Eye (tissue), 1 donor: Measurements from ENCODE around the gene STK17B.
A peak's percentile ranks its signal among the peaks of the same experiment; 100 is the strongest.

Experiments used
- DNase-seq: peaks from one replicate; pipeline ENCODE4 v3.0.0-alpha.2; 2015

Gene STK17B

GRCh38 chr2:196153480-196153879 lies 17.9 kb downstream of the STK17B start:
- DNase-seq, result no peak

DNA sequence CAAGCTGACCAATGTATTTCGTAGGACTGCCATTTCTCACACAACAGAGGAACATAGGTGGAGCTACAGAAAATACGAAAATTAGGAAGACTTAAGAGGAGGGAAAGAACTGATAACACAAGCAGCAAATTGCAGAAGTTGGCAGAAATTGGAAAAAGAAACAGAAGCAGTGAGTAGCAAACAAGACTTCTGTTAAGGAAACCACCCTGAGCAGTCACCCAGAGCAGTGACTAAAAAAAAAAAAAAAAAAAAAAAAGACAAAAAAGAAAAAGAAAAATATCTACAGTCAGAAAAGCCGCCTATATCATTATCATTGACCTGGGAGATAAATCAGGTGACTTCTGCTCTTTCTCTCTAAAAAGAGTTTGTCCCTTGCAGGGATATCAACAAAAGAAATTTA lies 21.4 kb downstream of the STK17B start:
- DNase-seq, result no peak

DNA sequence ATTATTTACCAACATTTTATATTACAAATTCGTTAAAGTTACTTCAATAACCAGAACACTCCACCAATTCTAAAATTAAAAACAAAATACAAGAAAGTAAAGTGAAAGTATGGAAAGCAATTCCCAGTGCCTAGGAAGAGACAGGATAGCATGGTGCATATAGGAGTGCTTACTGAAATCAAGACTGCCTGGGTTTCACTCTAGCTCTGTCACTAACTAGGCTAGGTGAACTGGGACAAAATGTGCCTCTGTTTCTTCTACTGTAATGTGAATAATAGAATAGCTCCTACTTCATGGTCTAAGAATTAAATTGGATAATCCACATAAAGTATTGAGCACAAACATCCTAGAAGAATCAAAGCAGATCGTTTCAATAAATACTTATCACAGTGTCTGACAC lies 22.6 kb downstream of the STK17B start:
- no peak for DNase-seq

DNA sequence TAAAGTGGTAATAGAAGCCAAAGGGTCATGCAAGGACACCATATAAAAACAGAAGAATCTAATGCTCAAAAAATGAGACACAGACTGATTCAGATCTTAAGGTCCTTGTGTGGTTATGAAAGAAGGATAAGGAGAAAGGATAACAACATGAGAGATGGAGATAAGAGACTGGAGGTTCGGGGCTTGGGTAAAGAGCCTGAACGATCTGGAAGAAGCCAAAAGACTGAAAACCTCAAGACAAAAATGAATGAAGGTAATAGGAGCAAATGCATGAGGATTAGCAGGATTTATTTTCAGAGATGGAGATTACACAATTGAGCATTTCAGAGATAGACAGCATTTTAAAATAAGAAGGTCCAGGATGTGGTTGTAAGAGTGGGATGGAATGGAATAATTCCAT lies 26.1 kb downstream of the STK17B start:
- no peak for DNase-seq

- DNase-seq, result no peak
Observed at GRCh38 chr2:196144513-196145126, 26.8 kb downstream of the STK17B start.

- no peak for DNase-seq
Observed at GRCh38 chr2:196143730-196144131, 27.6 kb downstream of the STK17B start.

- DNase-seq, result no peak
Observed at GRCh38 chr2:196142825-196143224, 28.6 kb downstream of the STK17B start.

DNA sequence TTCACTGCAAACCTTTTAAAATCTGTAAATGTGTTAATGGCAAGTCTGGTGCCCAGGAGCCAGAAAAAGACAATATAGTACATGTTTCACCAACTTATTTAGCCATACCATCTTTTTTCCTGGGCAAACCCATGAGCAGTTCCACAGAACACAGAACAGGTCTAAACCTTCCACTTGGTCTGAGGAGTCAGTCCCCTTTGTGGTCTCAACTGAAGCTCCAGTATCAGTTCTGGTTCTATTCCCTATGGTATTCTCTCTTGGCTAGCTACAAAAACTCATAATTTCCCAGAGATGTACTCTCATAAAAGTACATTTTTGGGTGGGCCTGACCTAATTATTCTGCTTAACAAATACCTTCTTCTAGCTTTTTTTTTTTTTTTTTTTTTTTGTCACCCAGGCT lies 31.2 kb downstream of the STK17B start:
- no peak for DNase-seq

DNA sequence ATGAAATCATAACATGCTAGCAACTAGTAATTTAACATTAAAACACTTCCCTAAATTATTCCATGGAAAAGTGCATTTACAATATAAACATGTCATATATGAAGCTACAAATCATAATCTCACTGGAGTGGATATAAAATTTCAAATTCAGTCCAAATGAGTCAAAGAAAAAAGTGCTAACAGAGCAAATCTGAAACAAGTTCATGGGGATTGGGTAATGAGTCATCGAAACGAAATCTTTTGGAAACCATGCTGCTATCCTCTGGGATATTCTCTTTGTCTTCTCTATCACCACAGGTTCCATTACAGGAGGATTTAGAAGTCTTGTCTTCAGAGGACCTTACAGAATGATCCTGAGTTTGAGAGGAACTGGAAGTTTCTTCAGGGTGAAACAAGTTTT lies 34.1 kb downstream of the STK17B start:
- no peak for DNase-seq

DNA sequence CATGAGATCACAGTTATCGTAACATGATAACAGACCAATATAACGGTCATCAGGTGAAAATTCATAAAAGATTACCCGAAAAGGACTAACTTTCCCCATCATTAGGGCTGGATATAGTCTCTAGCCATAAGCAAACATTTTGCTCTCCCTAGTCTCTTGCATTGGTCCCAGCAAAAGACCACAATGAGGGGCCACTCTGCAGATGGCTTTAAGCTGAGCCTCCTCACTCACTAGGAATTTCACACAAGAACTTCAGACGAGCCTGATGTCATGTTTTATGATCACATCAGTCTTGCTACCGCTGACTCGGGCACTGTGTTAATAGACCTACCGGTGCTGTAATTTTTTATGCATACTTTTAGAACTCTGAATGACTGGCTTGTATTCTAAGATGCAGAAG lies 35.2 kb downstream of the STK17B start:
- DNase-seq, result no peak

- no peak for DNase-seq
Observed at GRCh38 chr2:196131949-196132925, 39.1 kb downstream of the STK17B start.

GRCh38 chr2:196131384-196131937 lies 39.9 kb downstream of the STK17B start:
- DNase-seq, result no peak

DNA sequence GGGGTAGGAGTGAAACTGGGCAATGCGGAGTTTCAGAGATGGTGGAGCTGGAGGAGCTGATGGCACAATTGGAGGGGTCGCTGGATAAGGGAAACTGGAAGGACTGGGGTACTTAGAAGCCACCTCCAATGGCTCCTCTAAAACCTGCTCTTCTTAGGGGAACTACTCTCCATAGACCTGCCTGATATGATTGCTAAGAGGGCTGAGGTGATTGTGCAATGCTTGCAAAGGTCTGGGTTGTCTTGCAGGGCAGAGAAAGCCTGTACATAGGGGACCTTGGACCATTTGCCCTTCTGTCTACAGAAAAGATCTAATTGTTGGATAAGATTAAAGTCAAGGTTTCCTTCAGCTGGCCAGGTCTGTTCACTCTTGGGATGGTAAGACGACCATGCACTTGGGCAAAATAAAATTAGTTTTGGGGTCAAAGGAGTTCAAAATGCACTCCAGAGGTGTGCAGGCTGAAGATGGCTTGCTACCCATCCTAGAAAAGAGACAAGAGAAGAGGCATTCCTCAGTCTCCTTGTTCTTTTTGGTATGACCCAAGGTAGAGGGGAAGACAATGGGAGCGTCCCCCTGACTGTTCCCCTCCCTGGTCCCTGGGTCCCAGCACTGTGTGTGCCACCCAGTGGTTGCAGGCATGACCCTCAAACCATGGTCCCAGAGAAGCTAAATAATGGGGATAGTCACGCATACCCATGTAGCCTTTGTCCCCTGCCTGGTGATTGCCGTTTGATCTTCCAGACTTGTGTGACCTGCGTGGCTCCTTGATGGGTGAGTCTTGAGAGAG lies 41.1 kb downstream of the STK17B start:
- DNase-seq, result peak; percentile 25

DNA sequence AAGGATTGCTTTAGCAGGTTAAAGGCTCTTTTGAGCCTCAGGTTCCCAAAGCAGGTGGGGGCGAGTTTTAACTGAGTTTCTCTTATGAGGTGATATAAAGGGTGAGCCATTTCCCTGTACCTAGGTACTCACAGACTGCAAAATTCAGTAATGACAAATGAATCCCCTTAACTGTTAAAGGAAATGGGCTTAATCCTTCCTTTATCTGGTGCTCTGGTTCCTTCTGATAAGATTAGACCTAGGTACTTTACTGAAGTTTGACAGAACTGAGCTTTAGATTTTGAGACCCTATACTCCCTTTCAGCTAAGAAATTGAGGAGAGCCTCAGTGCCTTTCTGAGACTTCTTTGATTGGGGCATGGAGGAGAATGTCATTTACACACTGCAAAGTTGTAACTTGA lies 42.6 kb downstream of the STK17B start:
- no peak for DNase-seq

DNA sequence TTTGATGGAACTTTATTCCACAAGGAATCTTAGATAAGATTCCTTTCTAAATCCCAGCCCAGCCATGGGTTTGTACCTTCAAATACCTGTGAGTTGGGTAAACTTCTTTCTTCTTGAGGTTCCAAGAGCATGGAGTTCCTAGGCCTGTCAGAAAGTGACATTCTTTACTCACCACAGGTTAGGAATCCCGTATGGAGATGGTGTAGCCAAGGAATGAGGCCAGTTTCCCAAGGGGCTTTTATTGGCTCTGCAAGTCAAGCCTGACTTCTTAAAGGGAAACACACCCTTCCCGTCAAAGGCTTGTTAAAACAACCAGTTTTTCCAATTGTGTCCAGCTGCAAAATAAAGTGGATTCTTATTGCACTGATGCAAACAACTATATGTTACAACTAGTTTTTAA lies 45.8 kb downstream of the STK17B start:
- no peak for DNase-seq

DNA sequence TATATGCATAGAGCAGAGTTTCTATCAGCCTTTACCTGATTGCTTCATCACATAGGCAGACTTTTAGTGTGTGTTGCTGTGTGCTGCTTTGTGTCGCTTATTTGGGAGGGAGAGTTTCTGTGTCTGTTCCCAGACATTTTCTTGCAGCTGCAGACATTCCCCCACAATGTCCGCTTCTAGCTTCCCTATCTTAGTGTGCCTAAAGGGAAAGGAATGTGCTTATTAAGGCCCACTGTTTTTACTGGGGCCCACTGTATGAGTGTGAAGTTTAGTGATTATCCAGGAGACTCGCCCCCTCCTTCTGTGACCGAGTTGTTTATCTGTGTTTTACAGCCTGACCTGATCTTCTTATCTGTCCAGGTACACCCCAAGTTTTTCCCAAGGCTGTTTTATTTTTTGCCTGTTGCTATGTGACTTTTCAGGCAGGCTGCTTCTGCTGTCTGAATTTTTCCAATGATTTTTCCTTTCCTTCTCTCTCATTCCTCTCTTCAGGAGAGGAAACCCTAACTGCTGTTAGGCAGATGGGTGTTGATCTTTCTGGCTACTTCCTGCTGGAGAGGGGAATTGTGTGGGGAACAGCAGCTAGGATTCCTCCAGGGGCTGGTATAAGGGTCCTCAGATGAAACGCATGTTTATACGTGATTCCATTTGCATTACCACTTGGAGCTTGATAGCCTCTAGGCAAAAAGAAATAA lies 47.6 kb downstream of the STK17B start:
- no peak for DNase-seq

DNA sequence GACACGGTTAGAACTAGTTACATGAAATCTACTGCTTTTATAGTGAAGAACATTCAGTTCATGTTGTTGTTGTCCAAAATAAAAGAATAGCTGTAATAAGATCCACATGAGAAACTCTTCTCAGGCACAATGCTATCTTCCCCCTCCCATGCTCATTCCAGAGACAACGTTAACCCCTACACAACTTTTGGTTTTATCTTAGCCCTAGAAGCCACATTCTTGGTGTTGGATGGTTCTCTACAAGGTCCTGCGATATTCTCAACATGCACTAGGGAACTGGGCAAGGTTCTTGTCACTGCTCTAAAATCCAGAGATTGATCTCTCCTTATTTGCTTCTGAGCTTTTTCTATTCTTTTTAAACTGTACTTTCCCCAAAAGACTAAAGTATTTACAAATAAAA lies 51.5 kb downstream of the STK17B start:
- DNase-seq, result no peak

DNA sequence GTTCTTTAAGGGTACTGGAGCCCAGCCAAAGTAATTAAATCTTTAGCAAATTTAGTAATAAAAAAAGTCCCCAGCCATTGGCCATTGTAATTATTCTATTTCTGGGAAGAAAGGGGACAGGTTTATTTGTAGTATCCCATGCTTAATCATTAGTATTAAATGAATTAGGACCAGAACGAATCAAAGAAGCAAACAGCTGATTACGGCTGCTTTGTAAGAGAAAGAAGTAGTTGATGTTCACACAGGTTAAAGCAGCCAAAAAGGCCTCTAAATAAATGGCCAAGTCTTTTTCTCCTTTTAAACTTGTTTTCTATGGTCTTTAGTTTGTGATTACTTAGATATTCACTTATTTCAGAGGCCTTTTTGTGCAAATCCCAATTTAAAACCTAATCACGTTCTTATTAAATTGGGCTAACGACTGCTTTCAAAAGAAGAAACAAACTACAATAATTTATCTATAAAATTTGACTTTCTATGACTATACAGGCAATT lies 54.1 kb downstream of the STK17B start:
- DNase-seq, result no peak

DNA sequence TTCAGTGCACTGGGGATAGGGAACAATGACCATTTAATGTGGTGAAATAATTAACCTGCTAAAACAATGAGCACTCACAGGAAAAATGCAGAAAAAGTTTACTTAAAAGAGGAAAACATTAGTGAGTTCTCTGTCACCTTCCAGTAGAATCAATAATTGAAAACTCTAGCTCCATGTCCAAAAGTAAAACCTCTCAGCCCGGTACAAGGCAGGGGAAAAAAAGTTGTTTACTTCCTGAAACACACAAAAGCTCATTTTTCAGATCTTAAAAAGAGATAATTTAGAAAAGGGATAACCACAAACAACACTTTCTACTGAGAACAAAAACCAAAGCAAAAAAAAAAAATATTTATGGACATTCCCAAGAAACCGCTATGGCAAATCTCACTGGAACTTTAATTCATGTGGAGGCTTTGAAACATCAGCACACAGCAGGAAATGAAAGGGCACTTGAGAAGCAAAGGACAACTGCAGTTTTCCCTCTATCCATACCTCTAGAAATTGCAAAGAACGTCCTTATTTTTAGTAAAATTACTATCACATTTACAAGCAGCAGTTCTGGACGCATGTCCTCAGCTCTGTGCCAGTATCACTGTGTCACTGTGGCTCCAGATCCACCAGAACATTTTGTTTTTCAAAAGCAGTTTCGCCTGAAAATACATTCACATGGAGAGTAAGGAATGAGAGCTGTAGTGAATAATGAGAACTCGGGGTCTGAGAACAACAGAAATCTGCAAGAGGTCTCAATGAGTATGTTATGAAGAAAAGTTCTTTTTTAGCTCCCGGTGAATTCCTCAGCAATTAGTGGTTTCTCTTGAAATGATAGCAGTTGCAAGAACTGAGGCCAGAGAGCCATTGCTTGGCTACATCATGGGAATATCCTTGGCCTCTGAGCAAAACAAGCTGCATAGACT lies 58.1 kb downstream of the STK17B start:
- DNase-seq, result peak; percentile 42

DNA sequence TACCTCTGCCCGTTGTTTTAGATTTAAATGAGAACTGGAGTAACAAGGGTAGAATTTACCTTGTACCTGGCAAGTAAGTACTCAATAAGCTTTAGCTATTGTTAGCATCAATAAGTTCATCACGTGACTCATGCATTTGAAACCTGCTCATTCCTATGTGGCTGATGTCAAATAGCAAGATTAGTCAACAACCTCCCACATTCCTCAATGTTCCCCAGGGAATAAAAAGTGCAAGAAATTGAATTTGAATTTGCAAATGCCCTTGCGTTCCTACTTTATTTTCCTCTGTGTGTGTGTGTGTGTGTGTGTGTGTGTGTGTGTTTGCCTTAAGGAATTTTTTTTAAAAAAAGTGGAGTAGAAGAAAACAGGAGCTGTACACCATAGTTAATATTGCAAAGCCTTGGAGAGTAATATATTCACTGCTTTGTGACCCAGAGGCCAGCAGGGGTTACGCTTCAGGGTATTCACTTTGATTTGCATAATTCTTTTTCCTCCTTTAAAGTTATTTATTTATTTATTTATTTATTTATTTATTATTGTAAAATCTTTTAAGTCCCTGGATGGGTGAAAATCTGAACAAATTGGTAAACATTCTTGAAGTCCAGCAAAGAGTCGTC lies 58.9 kb downstream of the STK17B start:
- no peak for DNase-seq

DNA sequence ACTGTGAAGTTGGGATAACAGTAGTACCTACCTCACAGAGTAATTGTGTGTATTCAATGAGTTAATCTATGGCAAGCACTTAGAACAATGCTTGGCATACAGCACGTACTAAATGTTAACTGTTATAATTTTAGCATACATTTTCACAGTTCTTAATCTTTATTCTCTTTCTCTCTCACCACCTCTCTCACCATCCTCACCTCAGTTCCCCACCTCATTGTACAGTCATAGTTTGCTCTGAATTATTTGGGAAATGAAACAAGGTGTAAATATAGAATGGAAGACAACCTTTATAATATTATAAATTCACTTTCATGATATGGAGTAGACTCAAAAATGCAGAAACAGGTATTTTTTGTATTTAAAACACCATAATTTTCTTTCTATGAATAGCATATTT lies 62.8 kb downstream of the STK17B start:
- DNase-seq, result no peak
